ENCODE data around the gene ANO3. TPM values are rescaled to one million over a fixed set of nuclear protein-coding genes. Genes with fewer than 3 reads are reported as not detected.

ANO3 gene
- total RNA-seq, 2 experiments from 2014 or later = not detected

DNA sequence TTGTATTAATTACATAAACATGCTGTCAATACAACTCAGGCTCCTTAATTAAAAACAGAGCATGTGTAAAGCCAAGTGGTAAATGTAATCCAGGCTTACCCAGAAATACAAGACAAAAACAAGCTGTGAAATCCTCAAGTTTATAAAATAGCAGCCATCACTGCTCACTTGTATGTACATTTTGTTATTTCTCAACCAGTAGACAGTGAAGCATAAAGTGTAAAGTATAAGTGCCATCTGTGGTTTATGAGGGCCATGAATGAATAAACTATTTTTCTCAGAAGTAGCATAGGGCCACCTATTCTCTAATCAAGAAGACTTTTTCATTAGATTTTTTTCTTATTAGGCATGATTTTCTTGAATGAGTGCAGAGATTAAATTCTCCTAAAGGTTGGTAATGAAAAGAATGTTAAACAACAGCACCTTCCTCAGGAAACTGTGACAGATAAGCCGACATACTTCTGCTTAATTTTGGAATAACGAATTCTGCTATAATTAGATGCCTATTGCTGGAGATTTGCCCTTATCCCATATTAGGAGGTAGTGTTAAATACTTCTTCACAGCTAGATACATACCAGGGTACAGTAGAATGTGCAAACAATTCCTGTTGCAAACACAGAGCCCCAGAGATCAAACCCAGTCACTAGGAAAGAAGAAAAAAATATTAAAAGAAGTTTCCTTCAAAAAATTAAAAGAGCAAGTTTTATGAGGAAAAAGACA is 377.0 kb downstream of the ANO3 start:
- Mint-ChIP-seq H3K27me3 (no peaks in the 10 kb centered on the region), H3K9me3 (no peaks in the 10 kb centered on the region), H3K36me3 (no peaks in the 10 kb centered on the region), H3K4me3 (no peak overlapping the region), H3K27ac (no peak overlapping the region), H3K4me1 (no peaks in the 10 kb centered on the region)
- DNase-seq (no peak), ATAC-seq (ENCODE audit: low read depth) (no peak)
- POLR2A ChIA-PET = no interaction called here

DNA sequence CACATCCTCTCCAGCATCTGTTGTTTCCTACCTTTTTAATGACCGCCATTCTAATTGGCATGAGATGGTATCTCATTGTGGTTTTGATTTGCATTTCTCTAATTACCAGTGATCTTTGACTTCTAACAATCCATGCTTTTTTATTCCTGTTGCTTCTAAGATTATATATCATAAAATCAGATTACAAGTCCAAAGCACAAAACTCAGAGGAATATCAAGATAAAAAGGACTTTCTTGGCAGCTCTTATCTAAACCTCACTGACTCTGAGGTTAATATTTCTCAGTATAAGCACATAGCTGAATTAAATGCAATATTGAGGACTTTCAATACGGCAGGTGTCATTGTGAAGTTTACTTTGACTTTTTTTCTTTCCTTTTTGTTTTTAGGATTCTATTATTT is 378.6 kb downstream of the ANO3 start:
- Mint-ChIP-seq H3K36me3 (no peaks in the 10 kb centered on the region), H3K9me3 (no peaks in the 10 kb centered on the region), H3K27me3 (no peaks in the 10 kb centered on the region), H3K4me1 (no peaks in the 10 kb centered on the region), H3K27ac (no peak overlapping the region), H3K4me3 (no peak overlapping the region)
- DNase-seq (no peak), ATAC-seq (ENCODE audit: low read depth) (no peak)
- POLR2A ChIA-PET = no interaction called here

DNA sequence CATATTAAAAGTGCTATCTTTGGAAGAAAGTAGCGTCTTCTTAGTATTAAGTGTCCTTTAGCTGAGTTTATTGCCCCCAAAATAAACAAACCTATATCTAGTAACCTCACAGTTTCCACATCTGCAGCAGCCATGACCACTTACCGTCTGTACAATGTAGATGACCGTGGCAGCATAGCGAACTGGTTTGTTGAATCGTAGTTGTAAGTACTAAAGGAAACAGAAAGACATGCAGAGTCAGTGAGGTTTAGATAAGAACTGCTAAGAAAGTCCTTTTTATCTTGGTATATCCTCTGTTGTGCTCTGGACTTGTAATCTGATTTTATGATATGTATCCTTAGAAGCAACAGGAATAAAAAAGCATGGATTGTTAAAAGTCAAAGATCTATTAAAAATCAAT is 380.6 kb downstream of the ANO3 start:
- DNase-seq = no peak
- Mint-ChIP-seq H3K4me1 (no peaks in the 10 kb centered on the region), H3K4me3 (no peak overlapping the region), H3K27me3 (no peaks in the 10 kb centered on the region), H3K36me3 (no peaks in the 10 kb centered on the region), H3K9me3 (no peaks in the 10 kb centered on the region), H3K27ac (no peak overlapping the region)
- no peak for ATAC-seq (ENCODE audit: low read depth)
- POLR2A ChIA-PET = no interaction called here

Other genes with a start within 250 kb of the ANO3 start
- not detected for gene MUC15, start 240.1 kb downstream of the ANO3 start, total RNA-seq